ENCODE results near the gene GABPA.
"Not testable (repeated sequence)": the region's sequence is repeated elsewhere in the genome, so short reads cannot be mapped to it uniquely, and the experiment has no call there.

The GABPA gene

GRCh38 chr21:25710550-25710949 is 24.2 kb upstream of the GABPA start:
- Histone ChIP-seq H3K79me2 (ENCODE audit: insufficient read depth, low read length) (no peaks in the 10 kb centered on the region), H3K9me3 (ENCODE audit: insufficient read depth, low read length, severe bottlenecking) (no peaks in the 10 kb centered on the region), H3K36me3 (ENCODE audit: insufficient read depth, low read length) (no peaks in the 10 kb centered on the region), H3K27me3 (ENCODE audit: insufficient read depth, low read length, poor library complexity) (no peaks in the 10 kb centered on the region), H3K4me3 (ENCODE audit: low read depth in 1 of 2, low read length in 2 of 2) (no peak overlapping the region), H3K27ac (ENCODE audit: low read length) (no peak overlapping the region), H2AFZ (ENCODE audit: low read depth, low read length) (no peak overlapping the region), H3K4me2 (ENCODE audit: insufficient read depth, low read length) (no peak overlapping the region), H4K20me1 (ENCODE audit: insufficient read depth, low read length) (no peaks in the 10 kb centered on the region), H3K9ac (ENCODE audit: low read depth, low read length) (no peak overlapping the region), H3K4me1 (ENCODE audit: insufficient read depth, low read length) (no peaks in the 10 kb centered on the region)
- no peak for TF ChIP-seq EZH2 (IDR thresholded peaks at IDR 0.05; ENCODE audit: borderline replicate concordance, low read depth, low read length, severe bottlenecking)
- TF ChIP-seq, protein P1, sequence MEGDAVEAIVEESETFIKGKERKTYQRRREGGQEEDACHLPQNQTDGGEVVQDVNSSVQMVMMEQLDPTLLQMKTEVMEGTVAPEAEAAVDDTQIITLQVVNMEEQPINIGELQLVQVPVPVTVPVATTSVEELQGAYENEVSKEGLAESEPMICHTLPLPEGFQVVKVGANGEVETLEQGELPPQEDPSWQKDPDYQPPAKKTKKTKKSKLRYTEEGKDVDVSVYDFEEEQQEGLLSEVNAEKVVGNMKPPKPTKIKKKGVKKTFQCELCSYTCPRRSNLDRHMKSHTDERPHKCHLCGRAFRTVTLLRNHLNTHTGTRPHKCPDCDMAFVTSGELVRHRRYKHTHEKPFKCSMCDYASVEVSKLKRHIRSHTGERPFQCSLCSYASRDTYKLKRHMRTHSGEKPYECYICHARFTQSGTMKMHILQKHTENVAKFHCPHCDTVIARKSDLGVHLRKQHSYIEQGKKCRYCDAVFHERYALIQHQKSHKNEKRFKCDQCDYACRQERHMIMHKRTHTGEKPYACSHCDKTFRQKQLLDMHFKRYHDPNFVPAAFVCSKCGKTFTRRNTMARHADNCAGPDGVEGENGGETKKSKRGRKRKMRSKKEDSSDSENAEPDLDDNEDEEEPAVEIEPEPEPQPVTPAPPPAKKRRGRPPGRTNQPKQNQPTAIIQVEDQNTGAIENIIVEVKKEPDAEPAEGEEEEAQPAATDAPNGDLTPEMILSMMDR (IDR thresholded peaks at IDR 0.05; ENCODE audit: borderline replicate concordance, extremely low read depth, low read length, poor library complexity, severe bottlenecking), result no peak
- DNase-seq (no peak), ATAC-seq (ENCODE audit: insufficient read depth, low read depth) (no peak)

GRCh38 chr21:25714066-25714465 is 20.7 kb upstream of the GABPA start:
- not testable (repeated sequence) for ATAC-seq (ENCODE audit: insufficient read depth, low read depth); DNase-seq; H2AFZ ChIP-seq (ENCODE audit: low read depth, low read length)

DNA sequence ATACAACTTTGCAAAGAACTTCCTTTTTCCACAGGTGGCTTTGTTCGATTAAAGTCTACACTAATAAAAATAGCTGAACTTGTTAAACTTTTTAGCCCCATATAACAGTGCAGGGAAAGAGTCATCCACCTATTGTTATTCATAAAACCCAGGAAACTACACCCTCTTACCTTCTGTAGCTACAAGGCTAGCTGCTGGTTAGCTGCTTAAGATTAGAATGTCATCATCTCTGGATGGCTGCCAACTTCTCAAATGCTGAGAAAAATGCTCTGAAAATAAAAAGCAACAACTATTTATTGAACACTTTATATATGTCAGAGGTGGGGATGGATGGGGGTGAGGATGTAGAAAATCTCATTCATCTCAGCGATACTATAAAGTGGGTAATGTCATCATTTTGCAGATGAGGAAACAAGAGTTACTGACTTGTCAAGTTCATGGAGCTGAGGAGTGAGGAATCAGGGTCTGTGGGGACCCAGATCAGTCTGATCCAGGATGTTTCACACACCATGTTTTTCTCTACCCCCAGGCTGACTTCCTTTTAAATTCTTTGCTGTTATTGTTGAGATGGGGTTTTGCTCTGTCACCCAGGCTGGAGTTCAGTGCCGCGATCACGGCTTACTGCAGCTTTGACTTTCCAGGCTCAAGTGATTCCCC is 17.2 kb upstream of the GABPA start:
- no peaks in the 10 kb centered on the region for H3K79me2 ChIP-seq (ENCODE audit: insufficient read depth, low read length)
- no peak for TF ChIP-seq EZH2 (IDR thresholded peaks at IDR 0.05; ENCODE audit: borderline replicate concordance, low read depth, low read length, severe bottlenecking)
- TF ChIP-seq, protein P1 (IDR thresholded peaks at IDR 0.05; ENCODE audit: borderline replicate concordance, extremely low read depth, low read length, poor library complexity, severe bottlenecking), result no peak
- no peaks in the 10 kb centered on the region for H4K20me1 ChIP-seq (ENCODE audit: insufficient read depth, low read length)
- ATAC-seq (ENCODE audit: insufficient read depth, low read depth) (no peak), DNase-seq (no peak)
- peaks cover 18% of the 10 kb centered on the region for H3K36me3 ChIP-seq (ENCODE audit: insufficient read depth, low read length)
- no peaks in the 10 kb centered on the region for H3K27me3 ChIP-seq (ENCODE audit: insufficient read depth, low read length, poor library complexity)
- H3K4me3 ChIP-seq (ENCODE audit: low read depth in 1 of 2, low read length in 2 of 2), result no peak overlapping the region
- H3K4me2 ChIP-seq (ENCODE audit: insufficient read depth, low read length), result no peak overlapping the region
- H3K4me1 ChIP-seq (ENCODE audit: insufficient read depth, low read length), result no peaks in the 10 kb centered on the region
- H2AFZ ChIP-seq (ENCODE audit: low read depth, low read length), result no peak overlapping the region
- no peak overlapping the region for H3K27ac ChIP-seq (ENCODE audit: low read length)
- no peaks in the 10 kb centered on the region for H3K9me3 ChIP-seq (ENCODE audit: insufficient read depth, low read length, severe bottlenecking)
- H3K9ac ChIP-seq (ENCODE audit: low read depth, low read length), result no peak overlapping the region

More at GRCh38 chr21:25714066-25714465, 20.7 kb upstream of the GABPA start:
- H3K27me3 ChIP-seq (ENCODE audit: insufficient read depth, low read length, poor library complexity); H3K79me2 ChIP-seq (ENCODE audit: insufficient read depth, low read length); H3K9ac ChIP-seq (ENCODE audit: low read depth, low read length); H3K36me3 ChIP-seq (ENCODE audit: insufficient read depth, low read length); H4K20me1 ChIP-seq (ENCODE audit: insufficient read depth, low read length); H3K4me1 ChIP-seq (ENCODE audit: insufficient read depth, low read length); H3K9me3 ChIP-seq (ENCODE audit: insufficient read depth, low read length, severe bottlenecking); H3K4me2 ChIP-seq (ENCODE audit: insufficient read depth, low read length); H3K27ac ChIP-seq (ENCODE audit: low read length); H3K4me3 ChIP-seq (ENCODE audit: low read depth in 1 of 2, low read length in 2 of 2): not testable (repeated sequence)

DNA sequence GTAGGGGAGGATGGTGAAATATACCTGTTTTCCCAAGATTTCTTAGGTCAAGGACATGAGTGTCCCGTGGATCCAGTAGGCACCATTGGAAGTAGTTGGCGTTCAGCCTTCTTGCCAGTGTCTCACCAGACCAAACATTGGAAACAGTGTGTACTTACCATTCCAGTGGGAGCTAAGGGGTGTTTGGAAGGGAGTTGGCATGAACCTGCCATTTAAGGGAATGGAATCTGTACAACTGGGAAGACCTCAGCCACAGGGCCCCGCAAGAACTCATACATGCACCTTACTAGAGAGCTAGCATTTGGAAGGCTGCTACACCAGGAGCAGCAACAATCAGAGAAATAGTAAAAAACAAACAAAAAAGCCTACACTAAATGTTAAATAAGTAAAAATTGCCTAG is 12.8 kb upstream of the GABPA start:
- H3K4me3 ChIP-seq (ENCODE audit: low read depth in 1 of 2, low read length in 2 of 2), result no peak overlapping the region
- no peaks in the 10 kb centered on the region for H3K9me3 ChIP-seq (ENCODE audit: insufficient read depth, low read length, severe bottlenecking)
- peaks cover 11% of the 10 kb centered on the region; the same call in 1 of the 2 replicates for H3K79me2 ChIP-seq (ENCODE audit: insufficient read depth, low read length)
- no peaks in the 10 kb centered on the region for H3K27me3 ChIP-seq (ENCODE audit: insufficient read depth, low read length, poor library complexity)
- H3K9ac ChIP-seq (ENCODE audit: low read depth, low read length), result no peak overlapping the region
- peaks cover 4% of the 10 kb centered on the region; the same call in 1 of the 2 replicates for H4K20me1 ChIP-seq (ENCODE audit: insufficient read depth, low read length)
- H2AFZ ChIP-seq (ENCODE audit: low read depth, low read length), result no peak overlapping the region
- TF ChIP-seq EZH2 (IDR thresholded peaks at IDR 0.05; ENCODE audit: borderline replicate concordance, low read depth, low read length, severe bottlenecking), result no peak
- TF ChIP-seq, protein P1 (IDR thresholded peaks at IDR 0.05; ENCODE audit: borderline replicate concordance, extremely low read depth, low read length, poor library complexity, severe bottlenecking), result no peak
- ATAC-seq (ENCODE audit: insufficient read depth, low read depth) (no peak), DNase-seq (no peak)
- no peak overlapping the region for H3K4me2 ChIP-seq (ENCODE audit: insufficient read depth, low read length)
- peaks cover 53% of the 10 kb centered on the region for H3K36me3 ChIP-seq (ENCODE audit: insufficient read depth, low read length)
- H3K27ac ChIP-seq (ENCODE audit: low read length), result no peak overlapping the region
- H3K4me1 ChIP-seq (ENCODE audit: insufficient read depth, low read length), result no peaks in the 10 kb centered on the region

Data from DND-41 (cell line).